Fibroblast of the aortic adventitia (primary cell): Measurements from ENCODE around the gene BICC1. TPM values are rescaled to one million over a fixed set of nuclear protein-coding genes. Genes with fewer than 3 reads are reported as not detected.
A peak's percentile ranks its signal among the peaks of the same experiment; 100 is the strongest.

Experiments used
- DNase-seq: peaks from one replicate; pipeline ENCODE4 v3.0.0-alpha.2; 2010; ENCODE audit warnings: low read depth
- H3K4me3 ChIP-seq: 2 replicates; pipeline ENCODE4 v1.5.1; 2011; ENCODE audit warnings: low read depth, mild to moderate bottlenecking, control low read depth, low read length, moderate library complexity
- CTCF ChIP-seq: IDR thresholded peaks from 2 replicates; pipeline ENCODE4 v1.5.1; 2011; ENCODE audit warnings: mild to moderate bottlenecking, low read length, control low read depth, inconsistent platforms; ENCODE audit not compliant: insufficient read depth
- total RNA-seq: library from RNA; depleted of rRNA; stranded (reverse); fragments of >200 nt; gene quantifications from 2 replicates; pipeline ENCODE4 v1.2.3, GENCODE V29; 2012; ENCODE audit warnings: low replicate concordance

BICC1 gene
- total RNA-seq, 1 donor = 177 TPM

GRCh38 chr10:58627392-58627791 lies 114.7 kb downstream of the BICC1 start:
- H3K4me3 ChIP-seq = no peak overlapping the region
- no peak for TF ChIP-seq CTCF

GRCh38 chr10:58631715-58632114 lies 119.0 kb downstream of the BICC1 start:
- TF ChIP-seq CTCF = no peak
- DNase-seq = peak; percentile 32
- no peak overlapping the region for H3K4me3 ChIP-seq

More at GRCh38 chr10:58627392-58627791, 114.7 kb downstream of the BICC1 start:
- no peak for DNase-seq

GRCh38 chr10:58632216-58632615 lies 119.5 kb downstream of the BICC1 start:
- no peak overlapping the region for H3K4me3 ChIP-seq
- DNase-seq = no peak
- TF ChIP-seq CTCF = no peak

- no peak for TF ChIP-seq CTCF
- H3K4me3 ChIP-seq = peak overlapping the region; percentile 1
- peak; percentile 98 for DNase-seq
Measured at GRCh38 chr10:58637352-58637751, 124.7 kb downstream of the BICC1 start.

GRCh38 chr10:58638388-58638787 lies 125.7 kb downstream of the BICC1 start:
- no peak overlapping the region for H3K4me3 ChIP-seq
- TF ChIP-seq CTCF = no peak
- peak; percentile 64 for DNase-seq

- no peak overlapping the region for H3K4me3 ChIP-seq
- peak; percentile 99 for DNase-seq
- TF ChIP-seq CTCF = peak; percentile 8
Measured at GRCh38 chr10:58641095-58641531, 128.4 kb downstream of the BICC1 start.

GRCh38 chr10:58641708-58642107 lies 129.0 kb downstream of the BICC1 start:
- peak; percentile 86 for DNase-seq
- TF ChIP-seq CTCF = no peak
- H3K4me3 ChIP-seq = no peak overlapping the region
